Measurements from ENCODE around the gene ST3GAL3. TPM values are rescaled to one million over a fixed set of nuclear protein-coding genes. Genes with fewer than 3 reads are reported as not detected.

The ST3GAL3 gene
- total RNA-seq, 1 donor from 2014 or later = 18.7 TPM

- intact Hi-C loops (cut with DNase I) = no loop called here
- Histone ChIP-seq H3K4me1 (no peaks in the 10 kb centered on the region), H3K27ac (no peak overlapping the region), H3K36me3 (peaks cover 0 to 8% of the 10 kb centered on the region in 2 donors), H3K27me3 (no peaks in the 10 kb centered on the region), H3K9me3 (no peaks in the 10 kb centered on the region), H3K4me3 (no peak overlapping the region)
- TF ChIP-seq, protein P1, sequence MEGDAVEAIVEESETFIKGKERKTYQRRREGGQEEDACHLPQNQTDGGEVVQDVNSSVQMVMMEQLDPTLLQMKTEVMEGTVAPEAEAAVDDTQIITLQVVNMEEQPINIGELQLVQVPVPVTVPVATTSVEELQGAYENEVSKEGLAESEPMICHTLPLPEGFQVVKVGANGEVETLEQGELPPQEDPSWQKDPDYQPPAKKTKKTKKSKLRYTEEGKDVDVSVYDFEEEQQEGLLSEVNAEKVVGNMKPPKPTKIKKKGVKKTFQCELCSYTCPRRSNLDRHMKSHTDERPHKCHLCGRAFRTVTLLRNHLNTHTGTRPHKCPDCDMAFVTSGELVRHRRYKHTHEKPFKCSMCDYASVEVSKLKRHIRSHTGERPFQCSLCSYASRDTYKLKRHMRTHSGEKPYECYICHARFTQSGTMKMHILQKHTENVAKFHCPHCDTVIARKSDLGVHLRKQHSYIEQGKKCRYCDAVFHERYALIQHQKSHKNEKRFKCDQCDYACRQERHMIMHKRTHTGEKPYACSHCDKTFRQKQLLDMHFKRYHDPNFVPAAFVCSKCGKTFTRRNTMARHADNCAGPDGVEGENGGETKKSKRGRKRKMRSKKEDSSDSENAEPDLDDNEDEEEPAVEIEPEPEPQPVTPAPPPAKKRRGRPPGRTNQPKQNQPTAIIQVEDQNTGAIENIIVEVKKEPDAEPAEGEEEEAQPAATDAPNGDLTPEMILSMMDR (IDR thresholded peaks at IDR 0.05) = no peak
- TF ChIP-seq POLR2A (IDR thresholded peaks at IDR 0.05) = no peak
- no peak for TF ChIP-seq POLR2AphosphoS5 (IDR thresholded peaks at IDR 0.05; ENCODE audit: insufficient read depth in 1 of 2, low read depth in 1 of 2)
- no peak for DNase-seq (ENCODE audit: extremely low spot score in 2 of 2)
Measured at GRCh38 chr1:43902058-43902831, 194.9 kb downstream of the ST3GAL3 start.

GRCh38 chr1:43904660-43905551 is 197.6 kb downstream of the ST3GAL3 start:
- intact Hi-C loops (cut with DNase I) = no loop called here
- no peaks in the 10 kb centered on the region for H3K9me3 ChIP-seq
- no peaks in the 10 kb centered on the region for H3K4me1 ChIP-seq
- no peak for TF ChIP-seq POLR2AphosphoS5 (IDR thresholded peaks at IDR 0.05; ENCODE audit: insufficient read depth in 1 of 2, low read depth in 1 of 2)
- TF ChIP-seq, protein P1 (IDR thresholded peaks at IDR 0.05) = no peak
- no peak for TF ChIP-seq POLR2A (IDR thresholded peaks at IDR 0.05)
- peaks cover 0 to under 1% of the 10 kb centered on the region in 2 donors for H3K36me3 ChIP-seq
- H3K4me3 ChIP-seq = no peak overlapping the region
- no peak for DNase-seq (ENCODE audit: extremely low spot score in 2 of 2)
- no peak overlapping the region for H3K27ac ChIP-seq
- no peaks in the 10 kb centered on the region for H3K27me3 ChIP-seq

DNA sequence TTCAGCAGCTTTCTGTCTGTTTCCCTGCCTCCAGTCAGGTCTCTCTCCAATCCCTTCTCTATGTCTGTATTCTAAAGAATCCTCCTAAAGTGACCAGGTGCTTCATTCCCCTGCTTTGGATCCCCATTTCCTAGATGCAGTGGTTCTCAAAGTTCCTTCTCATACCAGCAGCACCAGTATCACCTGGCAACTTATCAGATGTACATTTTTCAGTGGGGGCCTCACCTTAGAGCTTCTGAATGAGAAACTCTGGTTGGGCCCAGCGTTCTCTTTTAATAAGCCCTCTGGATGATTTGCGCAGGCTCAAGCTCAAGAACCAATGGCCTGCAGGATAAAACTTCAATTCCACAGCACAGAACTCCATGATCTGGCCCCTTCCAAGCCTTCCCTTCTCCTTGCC is 200.9 kb downstream of the ST3GAL3 start:
- no peak overlapping the region for H3K27ac ChIP-seq
- no peaks in the 10 kb centered on the region for H3K9me3 ChIP-seq
- H3K4me3 ChIP-seq = no peak overlapping the region
- H3K27me3 ChIP-seq = no peaks in the 10 kb centered on the region
- no peak for TF ChIP-seq POLR2A (IDR thresholded peaks at IDR 0.05)
- TF ChIP-seq, protein P1 (IDR thresholded peaks at IDR 0.05) = no peak
- no peak for TF ChIP-seq POLR2AphosphoS5 (IDR thresholded peaks at IDR 0.05; ENCODE audit: insufficient read depth in 1 of 2, low read depth in 1 of 2)
- no peak for DNase-seq (ENCODE audit: extremely low spot score in 2 of 2)
- H3K36me3 ChIP-seq = no peaks in the 10 kb centered on the region
- H3K4me1 ChIP-seq = peaks cover 17% of the 10 kb centered on the region
- intact Hi-C loops (cut with DNase I) = no loop called here

DNA sequence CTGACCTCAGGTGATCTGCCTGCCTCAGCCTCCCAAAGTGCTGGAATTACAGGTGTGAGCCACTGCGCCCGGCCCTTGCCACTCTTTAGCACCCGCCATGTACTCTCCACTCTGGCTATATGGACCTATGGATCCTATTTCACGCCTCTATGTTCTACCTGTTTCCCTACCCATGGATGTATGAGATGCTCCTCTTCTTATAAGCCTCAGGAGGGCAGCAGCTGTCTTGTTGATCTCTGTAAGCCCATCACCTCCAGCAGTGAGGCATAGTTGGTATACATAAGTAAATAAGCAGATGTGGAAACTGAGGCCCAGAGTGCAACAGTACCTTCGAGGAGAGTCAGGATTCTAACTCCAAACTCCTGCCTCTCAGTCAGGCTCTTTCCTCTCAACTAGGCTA is 201.5 kb downstream of the ST3GAL3 start:
- Histone ChIP-seq H3K27ac (no peak overlapping the region), H3K27me3 (no peaks in the 10 kb centered on the region), H3K9me3 (no peaks in the 10 kb centered on the region), H3K4me1 (peaks cover 23% of the 10 kb centered on the region), H3K36me3 (no peaks in the 10 kb centered on the region), H3K4me3 (no peak overlapping the region)
- intact Hi-C loops (cut with DNase I) = no loop called here
- DNase-seq (ENCODE audit: extremely low spot score in 2 of 2) = no peak
- TF ChIP-seq POLR2A (IDR thresholded peaks at IDR 0.05) (no peak), POLR2AphosphoS5 (IDR thresholded peaks at IDR 0.05; ENCODE audit: insufficient read depth in 1 of 2, low read depth in 1 of 2) (no peak)
- TF ChIP-seq, protein P1 (IDR thresholded peaks at IDR 0.05) = no peak

Measured in vagina (tissue), 2 donors.